Glutamatergic neuron (in vitro differentiated cells): Measurements from ENCODE around the gene FAAH. TPM values are rescaled to one million over a fixed set of nuclear protein-coding genes. Genes with fewer than 3 reads are reported as not detected.

Experiments
- DNase-seq: peaks from one replicate; pipeline ENCODE4 v3.0.0; 2022
- H3K27ac Mint-ChIP-seq: one replicate; pipeline ENCODE4 v1.8.0; 2020; ENCODE audit warnings: mild to moderate bottlenecking, mixed read lengths, inconsistent platforms; ENCODE audit not compliant: unreplicated experiment
- H3K27me3 Mint-ChIP-seq: one replicate; pipeline ENCODE4 v1.8.0; 2020; ENCODE audit warnings: mild to moderate bottlenecking, moderate library complexity, mixed read lengths, inconsistent platforms; ENCODE audit not compliant: unreplicated experiment
- H3K36me3 Mint-ChIP-seq: one replicate; pipeline ENCODE4 v1.8.0; 2020; ENCODE audit warnings: mild to moderate bottlenecking, mixed read lengths, inconsistent platforms; ENCODE audit not compliant: unreplicated experiment
- H3K4me1 Mint-ChIP-seq: one replicate; pipeline ENCODE4 v1.8.0; 2020; ENCODE audit warnings: mild to moderate bottlenecking, low read depth, mixed read lengths, inconsistent platforms; ENCODE audit not compliant: unreplicated experiment
- H3K4me3 Mint-ChIP-seq: one replicate; pipeline ENCODE4 v1.8.0; 2020; ENCODE audit warnings: mild to moderate bottlenecking, mixed read lengths, inconsistent platforms; ENCODE audit not compliant: unreplicated experiment
- H3K9me3 Mint-ChIP-seq: one replicate; pipeline ENCODE4 v1.8.0; 2020; ENCODE audit warnings: mild to moderate bottlenecking, moderate library complexity, mixed read lengths, inconsistent platforms; ENCODE audit not compliant: unreplicated experiment
- total RNA-seq: library from RNA; stranded (reverse); fragmentation: NEBNext Ultra II Directional; extraction: Animal tissue kit (Norgen Biotek cat#: 25700); gene quantifications from one replicate; pipeline ENCODE4 v1.2.1, GENCODE V29; 2021; ENCODE audit not compliant: unreplicated experiment
- TF ChIP-seq, protein P1 (sequence below): fragments of 200-600 bp; sonication (generic); IDR thresholded peaks from one replicate; pipeline ENCODE4 v1.5.0; 2021; ENCODE audit not compliant: partially characterized antibody, unreplicated experiment

Gene FAAH
- total RNA-seq, 1 donor from 2014 or later: 1.7 TPM

DNA sequence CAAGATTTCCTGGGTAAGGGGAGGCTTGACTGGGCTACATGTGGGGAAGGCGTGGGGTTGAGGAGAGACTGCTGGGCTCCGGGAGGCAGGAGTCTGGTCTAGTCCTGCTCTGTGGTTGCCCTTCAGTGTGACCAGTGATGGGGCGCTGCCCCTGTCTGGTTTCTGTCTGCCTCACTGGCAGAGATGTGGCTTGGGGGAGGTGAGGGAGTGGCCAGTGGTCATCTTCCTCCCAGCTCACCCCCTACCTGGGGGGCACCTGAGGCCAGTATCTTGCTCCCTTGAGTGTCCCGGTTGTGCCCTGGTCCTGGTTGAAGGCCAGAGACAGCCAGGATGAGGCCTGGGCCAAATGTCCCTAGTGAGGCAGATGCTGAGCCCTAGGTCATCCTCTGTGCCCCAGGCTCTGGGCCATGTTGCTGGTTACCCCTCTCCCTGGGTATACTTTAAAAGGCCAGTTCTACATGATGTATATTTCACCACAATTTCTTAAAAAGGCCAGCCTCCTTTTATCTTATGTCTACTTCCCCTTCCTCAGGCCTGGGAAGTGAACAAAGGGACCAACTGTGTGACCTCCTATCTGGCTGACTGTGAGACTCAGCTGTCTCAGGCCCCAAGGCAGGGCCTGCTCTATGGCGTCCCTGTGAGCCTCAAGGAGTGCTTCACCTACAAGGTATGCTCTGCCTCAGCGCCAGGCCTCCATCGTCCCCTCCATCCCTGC is 10.5 kb downstream of the FAAH start:
- DNase-seq: no peak
- Mint-ChIP-seq H3K27ac (no peak overlapping the region), H3K4me1 (peaks cover 2% of the 10 kb centered on the region), H3K9me3 (no peaks in the 10 kb centered on the region), H3K27me3 (peaks cover 9% of the 10 kb centered on the region), H3K4me3 (no peak overlapping the region), H3K36me3 (no peaks in the 10 kb centered on the region)
- TF ChIP-seq, protein P1, sequence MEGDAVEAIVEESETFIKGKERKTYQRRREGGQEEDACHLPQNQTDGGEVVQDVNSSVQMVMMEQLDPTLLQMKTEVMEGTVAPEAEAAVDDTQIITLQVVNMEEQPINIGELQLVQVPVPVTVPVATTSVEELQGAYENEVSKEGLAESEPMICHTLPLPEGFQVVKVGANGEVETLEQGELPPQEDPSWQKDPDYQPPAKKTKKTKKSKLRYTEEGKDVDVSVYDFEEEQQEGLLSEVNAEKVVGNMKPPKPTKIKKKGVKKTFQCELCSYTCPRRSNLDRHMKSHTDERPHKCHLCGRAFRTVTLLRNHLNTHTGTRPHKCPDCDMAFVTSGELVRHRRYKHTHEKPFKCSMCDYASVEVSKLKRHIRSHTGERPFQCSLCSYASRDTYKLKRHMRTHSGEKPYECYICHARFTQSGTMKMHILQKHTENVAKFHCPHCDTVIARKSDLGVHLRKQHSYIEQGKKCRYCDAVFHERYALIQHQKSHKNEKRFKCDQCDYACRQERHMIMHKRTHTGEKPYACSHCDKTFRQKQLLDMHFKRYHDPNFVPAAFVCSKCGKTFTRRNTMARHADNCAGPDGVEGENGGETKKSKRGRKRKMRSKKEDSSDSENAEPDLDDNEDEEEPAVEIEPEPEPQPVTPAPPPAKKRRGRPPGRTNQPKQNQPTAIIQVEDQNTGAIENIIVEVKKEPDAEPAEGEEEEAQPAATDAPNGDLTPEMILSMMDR: no peak

DNA sequence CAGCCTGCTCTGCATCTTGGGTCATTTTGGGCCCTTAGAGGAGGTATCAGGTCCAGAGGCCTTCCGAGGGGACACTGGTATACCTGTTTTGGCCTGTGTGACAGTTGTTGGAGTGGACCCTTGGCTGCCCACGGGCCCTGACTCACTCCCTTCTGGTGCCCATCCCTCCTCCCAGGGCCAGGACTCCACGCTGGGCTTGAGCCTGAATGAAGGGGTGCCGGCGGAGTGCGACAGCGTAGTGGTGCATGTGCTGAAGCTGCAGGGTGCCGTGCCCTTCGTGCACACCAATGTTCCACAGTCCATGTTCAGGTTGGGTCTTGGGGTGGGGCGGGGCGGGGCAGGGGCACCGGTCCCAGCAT is 11.1 kb downstream of the FAAH start:
- Mint-ChIP-seq H3K9me3 (no peaks in the 10 kb centered on the region), H3K27ac (no peak overlapping the region), H3K36me3 (no peaks in the 10 kb centered on the region), H3K4me1 (peaks cover 2% of the 10 kb centered on the region), H3K27me3 (peaks cover 6% of the 10 kb centered on the region), H3K4me3 (no peak overlapping the region)
- TF ChIP-seq, protein P1: no peak
- no peak for DNase-seq

DNA sequence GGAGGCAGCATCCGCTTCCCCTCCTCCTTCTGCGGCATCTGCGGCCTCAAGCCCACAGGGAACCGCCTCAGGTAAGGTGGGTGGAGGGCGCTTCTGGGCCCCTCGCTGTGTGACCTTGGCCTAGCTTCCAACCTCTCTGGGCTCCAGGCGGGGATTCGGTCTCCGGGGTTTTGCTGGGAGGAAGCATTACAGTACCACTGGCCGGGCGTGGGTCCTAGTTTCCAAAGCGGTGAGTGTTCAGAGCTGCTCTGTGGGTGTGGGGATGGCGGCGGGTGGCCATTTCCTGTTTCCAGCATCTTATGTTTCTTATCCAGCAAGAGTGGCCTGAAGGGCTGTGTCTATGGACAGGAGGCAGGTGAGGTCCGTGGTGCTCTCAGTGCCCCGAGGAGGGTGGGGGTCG is 11.6 kb downstream of the FAAH start:
- peaks cover 2% of the 10 kb centered on the region for H3K4me1 Mint-ChIP-seq
- H3K36me3 Mint-ChIP-seq: no peaks in the 10 kb centered on the region
- TF ChIP-seq, protein P1: no peak
- no peak overlapping the region for H3K4me3 Mint-ChIP-seq
- H3K9me3 Mint-ChIP-seq: no peaks in the 10 kb centered on the region
- no peak overlapping the region for H3K27ac Mint-ChIP-seq
- H3K27me3 Mint-ChIP-seq: peaks cover 4% of the 10 kb centered on the region
- no peak for DNase-seq

DNA sequence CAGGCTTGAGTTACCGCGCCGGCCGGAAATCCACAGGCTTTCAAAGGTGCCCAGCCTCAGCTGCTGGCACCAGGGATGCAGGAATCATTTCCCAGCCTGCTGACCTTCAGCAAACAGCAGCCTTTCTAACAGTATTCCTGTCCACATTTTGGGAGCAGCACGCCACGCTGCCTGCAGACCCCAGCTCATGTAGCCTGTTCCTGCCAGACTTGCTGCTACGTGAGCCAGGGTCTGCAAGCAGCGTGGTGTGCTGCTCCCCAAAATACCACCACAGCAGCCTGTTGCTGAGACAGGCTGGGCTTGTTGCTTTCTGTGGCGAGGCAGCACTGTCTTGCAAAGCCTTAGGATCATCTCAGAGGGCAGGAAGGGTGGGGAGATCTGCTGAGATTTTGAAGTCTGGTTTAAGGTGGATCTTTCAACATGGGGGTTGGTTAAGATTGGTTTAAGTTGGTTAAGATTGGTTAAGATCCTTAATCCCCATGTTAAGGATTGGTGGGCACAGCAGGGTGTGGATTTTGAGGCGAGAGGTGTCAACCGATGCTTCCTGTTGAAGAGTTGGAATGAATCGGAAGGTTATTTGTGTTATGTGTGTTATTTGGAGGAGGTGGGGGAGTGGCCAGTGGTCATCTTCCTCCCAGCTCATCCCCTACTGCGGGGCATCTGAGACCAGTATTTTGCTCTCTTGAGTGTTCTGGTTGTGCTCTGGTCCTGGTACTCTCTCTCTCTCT is 12.9 kb downstream of the FAAH start:
- TF ChIP-seq, protein P1: no peak
- Mint-ChIP-seq H3K4me3 (peak overlapping the region; percentile 16), H3K27ac (no peak overlapping the region), H3K27me3 (peaks cover 4% of the 10 kb centered on the region), H3K4me1 (peaks cover 2% of the 10 kb centered on the region), H3K36me3 (no peaks in the 10 kb centered on the region), H3K9me3 (no peaks in the 10 kb centered on the region)
- DNase-seq: no peak

DNA sequence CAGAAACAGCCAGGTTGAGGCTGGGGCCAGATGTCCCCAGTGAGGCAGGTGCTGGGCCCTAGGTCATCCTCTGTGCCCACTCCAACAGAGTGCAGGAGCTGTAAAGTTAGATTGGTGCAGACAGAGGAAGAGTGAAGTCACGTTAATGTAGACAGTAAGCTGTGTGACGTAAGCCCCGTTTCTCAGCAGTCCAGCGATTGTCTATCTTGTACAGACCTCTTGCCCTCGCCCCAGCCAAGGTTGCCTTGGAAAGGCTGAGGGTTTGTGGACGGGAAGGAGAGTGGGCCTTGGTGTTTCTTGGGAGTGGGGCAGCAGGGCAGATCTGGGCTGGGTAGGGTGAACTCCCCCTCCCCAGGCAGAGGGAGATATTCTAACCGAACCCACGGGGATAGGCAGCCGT is 13.5 kb downstream of the FAAH start:
- Mint-ChIP-seq H3K9me3 (no peaks in the 10 kb centered on the region), H3K4me1 (peaks cover 2% of the 10 kb centered on the region), H3K27me3 (peaks cover 6% of the 10 kb centered on the region), H3K36me3 (no peaks in the 10 kb centered on the region), H3K4me3 (no peak overlapping the region), H3K27ac (no peak overlapping the region)
- no peak for DNase-seq
- TF ChIP-seq, protein P1: no peak
